GM12875 (cell line): ENCODE results near the gene ODAD4.

ENCODE experiments used
- H3K4me3 ChIP-seq: one replicate; pipeline ENCODE4 v1.5.1; 2011; ENCODE audit warnings: low read depth, low read length, control low read depth
- TF ChIP-seq, protein P1 (sequence below): IDR thresholded peaks from 2 replicates; pipeline ENCODE4 v1.5.1; 2011; ENCODE audit warnings: low read depth, mild to moderate bottlenecking, control low read depth, inconsistent platforms, low read length, moderate library complexity, borderline replicate concordance; ENCODE audit not compliant: insufficient read depth

ODAD4 gene

GRCh38 chr17:41893384-41893783 is 37.0 kb upstream of the ODAD4 start:
- TF ChIP-seq, protein P1, sequence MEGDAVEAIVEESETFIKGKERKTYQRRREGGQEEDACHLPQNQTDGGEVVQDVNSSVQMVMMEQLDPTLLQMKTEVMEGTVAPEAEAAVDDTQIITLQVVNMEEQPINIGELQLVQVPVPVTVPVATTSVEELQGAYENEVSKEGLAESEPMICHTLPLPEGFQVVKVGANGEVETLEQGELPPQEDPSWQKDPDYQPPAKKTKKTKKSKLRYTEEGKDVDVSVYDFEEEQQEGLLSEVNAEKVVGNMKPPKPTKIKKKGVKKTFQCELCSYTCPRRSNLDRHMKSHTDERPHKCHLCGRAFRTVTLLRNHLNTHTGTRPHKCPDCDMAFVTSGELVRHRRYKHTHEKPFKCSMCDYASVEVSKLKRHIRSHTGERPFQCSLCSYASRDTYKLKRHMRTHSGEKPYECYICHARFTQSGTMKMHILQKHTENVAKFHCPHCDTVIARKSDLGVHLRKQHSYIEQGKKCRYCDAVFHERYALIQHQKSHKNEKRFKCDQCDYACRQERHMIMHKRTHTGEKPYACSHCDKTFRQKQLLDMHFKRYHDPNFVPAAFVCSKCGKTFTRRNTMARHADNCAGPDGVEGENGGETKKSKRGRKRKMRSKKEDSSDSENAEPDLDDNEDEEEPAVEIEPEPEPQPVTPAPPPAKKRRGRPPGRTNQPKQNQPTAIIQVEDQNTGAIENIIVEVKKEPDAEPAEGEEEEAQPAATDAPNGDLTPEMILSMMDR = no peak
- no peak overlapping the region for H3K4me3 ChIP-seq

GRCh38 chr17:41894791-41895331 is 35.6 kb upstream of the ODAD4 start:
- TF ChIP-seq, protein P1 = no peak
- no peak overlapping the region for H3K4me3 ChIP-seq

DNA sequence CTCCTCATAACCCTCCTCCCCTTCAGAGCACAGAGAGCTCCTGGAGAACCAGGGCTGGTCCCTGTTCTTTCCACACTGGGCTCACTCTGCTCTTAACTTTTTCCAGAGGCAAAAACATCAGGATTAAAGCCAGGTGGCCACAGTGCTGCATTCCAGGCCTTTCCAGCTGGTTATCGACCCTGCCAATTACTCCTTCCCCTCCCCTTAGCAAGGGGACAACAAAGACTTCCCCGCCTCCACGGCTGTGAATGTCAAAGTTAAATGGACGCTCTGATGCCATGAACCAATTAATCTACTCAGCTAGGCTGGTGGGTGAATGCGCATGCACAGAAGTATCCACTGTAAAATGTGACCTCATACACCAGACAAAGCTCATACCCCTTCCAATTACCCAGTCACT is 34.8 kb upstream of the ODAD4 start:
- H3K4me3 ChIP-seq = no peak overlapping the region
- TF ChIP-seq, protein P1 = no peak

DNA sequence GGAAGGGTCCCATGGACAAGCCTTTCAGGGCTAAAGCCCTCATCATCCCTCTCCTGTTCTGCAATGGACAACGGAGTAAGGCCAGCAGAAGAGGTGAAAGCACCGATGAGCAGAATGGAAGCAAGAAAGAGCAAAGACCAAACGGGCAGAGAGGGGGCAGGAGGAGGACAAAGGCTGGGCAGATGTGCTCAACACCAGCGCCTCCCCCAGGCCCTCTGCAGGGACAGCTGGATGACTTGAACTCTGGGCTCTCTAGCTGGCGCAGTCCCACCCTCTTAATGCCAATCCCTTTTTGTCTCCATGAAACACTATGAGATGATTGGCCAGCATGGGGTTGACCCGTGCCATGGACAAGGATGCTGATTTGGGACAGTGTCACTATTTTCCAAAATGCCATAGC is 33.7 kb upstream of the ODAD4 start:
- H3K4me3 ChIP-seq = no peak overlapping the region
- TF ChIP-seq, protein P1 = no peak

- H3K4me3 ChIP-seq = no peak overlapping the region
Measured at GRCh38 chr17:41901646-41902045, 28.8 kb upstream of the ODAD4 start.

DNA sequence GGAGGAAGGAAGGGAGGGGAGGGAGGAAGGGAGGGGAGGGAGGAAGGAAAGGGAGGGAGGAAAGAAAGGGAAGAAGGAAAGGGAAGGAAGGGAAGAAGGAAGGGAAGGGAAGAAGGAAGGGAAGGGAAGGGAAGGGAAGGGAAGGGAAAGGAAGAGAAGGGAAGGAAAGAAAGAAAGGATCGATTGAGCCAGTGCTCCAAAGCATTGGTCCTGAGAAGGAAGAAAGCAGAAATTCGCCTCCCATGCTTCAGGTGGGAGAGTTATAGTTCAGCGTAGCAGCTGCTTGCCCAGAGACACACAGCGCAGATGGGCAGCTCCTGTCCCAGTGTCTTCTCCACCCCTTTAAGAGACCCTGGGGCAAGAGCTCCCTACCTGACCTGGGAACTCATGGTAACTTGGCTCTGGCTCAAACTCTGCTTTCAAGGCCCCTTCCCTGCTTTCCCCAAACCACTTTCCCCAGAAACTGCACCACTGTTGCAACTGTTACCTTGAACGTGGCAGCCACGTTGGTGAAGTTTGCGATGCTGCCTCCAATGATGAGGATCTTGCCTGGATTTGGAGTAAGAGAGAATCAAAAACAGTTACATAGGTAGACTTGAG is 26.1 kb upstream of the ODAD4 start:
- TF ChIP-seq, protein P1 = no peak
- H3K4me3 ChIP-seq = no peak overlapping the region

More at GRCh38 chr17:41901646-41902045, 28.8 kb upstream of the ODAD4 start:
- TF ChIP-seq, protein P1 = no peak

GRCh38 chr17:41905172-41905571 is 25.2 kb upstream of the ODAD4 start:
- TF ChIP-seq, protein P1 = no peak

More at GRCh38 chr17:41905172-41905571, 25.2 kb upstream of the ODAD4 start:
- H3K4me3 ChIP-seq = no peak overlapping the region
